Caco-2 (cell line): ENCODE results near the gene HHAT. TPM values are rescaled to one million over a fixed set of nuclear protein-coding genes. Genes with fewer than 3 reads are reported as not detected.

Experiments
- BruUV-seq: library from RNA; stranded (reverse); fragments of 400-500 nt; replicated peaks from 2 replicates; lab custom pipeline; 2021; lab: Mats Ljungman, UMichigan
- CTCF ChIA-PET: fragments of 300-600 bp; sonication (Branson Sonifier 250); formaldehyde crosslinking; loops from one replicate; lab custom pipeline; 2022; ENCODE audit warnings: antibody characterized with exemption; lab: Charles Lee
- POLR2A ChIA-PET: fragments of 300-600 bp; sonication (Branson Sonifier 250); formaldehyde crosslinking; loops from one replicate; lab custom pipeline; 2022; ENCODE audit warnings: antibody characterized with exemption; lab: Charles Lee
- DNase-seq, 2 experiments: peaks; one replicate each; pipeline versions ENCODE4 v3.0.0 to v3.0.0-alpha.2; 2020 to 2022
- H3K27me3 ChIP-seq: replicated peaks from 2 replicates; pipeline ENCODE4 v1.6.0; 2011; ENCODE audit warnings: low read length; ENCODE audit not compliant: control insufficient read depth, insufficient read depth
- H3K36me3 ChIP-seq: 2 replicates; pipeline ENCODE4 v1.5.1; 2011; ENCODE audit warnings: low read length; ENCODE audit not compliant: control insufficient read depth, insufficient read depth
- H3K4me1 ChIP-seq: fragments of 250-450 bp; sonication (Bioruptor Pico); 2 replicates; pipeline ENCODE4 v1.5.1; 2020; ENCODE audit warnings: mild to moderate bottlenecking
- H3K4me3 ChIP-seq: 2 replicates; pipeline ENCODE4 v1.5.1; 2011; ENCODE audit warnings: low read depth, mild to moderate bottlenecking, control low read depth, low read length
- H3K9me3 ChIP-seq: fragments of 250-450 bp; sonication (Bioruptor Pico); 2 replicates; pipeline ENCODE4 v1.5.1; 2020; ENCODE audit warnings: mild to moderate bottlenecking, moderate library complexity
- H3K27ac Mint-ChIP-seq: one replicate; pipeline ENCODE4 v1.8.0; 2022; ENCODE audit warnings: mixed read lengths; ENCODE audit not compliant: unreplicated experiment
- H3K27me3 Mint-ChIP-seq: one replicate; pipeline ENCODE4 v1.8.0; 2022; ENCODE audit warnings: mixed read lengths; ENCODE audit not compliant: insufficient read depth, unreplicated experiment
- H3K36me3 Mint-ChIP-seq: one replicate; pipeline ENCODE4 v1.8.0; 2022; ENCODE audit warnings: mild to moderate bottlenecking, mixed read lengths; ENCODE audit not compliant: insufficient read depth, unreplicated experiment
- H3K4me1 Mint-ChIP-seq: one replicate; pipeline ENCODE4 v1.8.0; 2022; ENCODE audit warnings: low read depth, mixed read lengths; ENCODE audit not compliant: unreplicated experiment
- H3K4me3 Mint-ChIP-seq: one replicate; pipeline ENCODE4 v1.8.0; 2022; ENCODE audit warnings: mild to moderate bottlenecking, moderate library complexity, mixed read lengths; ENCODE audit not compliant: unreplicated experiment
- H3K9me3 Mint-ChIP-seq: one replicate; pipeline ENCODE4 v1.8.0; 2022; ENCODE audit warnings: mixed read lengths; ENCODE audit not compliant: unreplicated experiment
- CTCF ChIP-seq, 2 experiments: fragments of 200-600 bp in 1 of 2; IDR thresholded peaks; 1 replicate in 1 of 2; 2 replicates in 1 of 2; pipeline versions ENCODE4 v1.5.1 to v1.8.0; 2011 to 2022; ENCODE audit warnings: antibody characterized with exemption in 1 of 2, control low read depth in 1 of 2, inconsistent platforms in 1 of 2, low read depth in 1 of 2, low read length in 1 of 2, mild to moderate bottlenecking in 1 of 2, moderate library complexity in 1 of 2; ENCODE audit not compliant: insufficient read depth in 1 of 2, severe bottlenecking in 1 of 2, unreplicated experiment in 1 of 2
- intact Hi-C: fragments of 100-400 bp; cut with micrococcal nuclease; formaldehyde crosslinking; loops from one replicate; pipeline ENCODE4 v1.10.0; 2022; ENCODE audit not compliant: unreplicated experiment
- total RNA-seq: library from RNA; stranded (reverse); gene quantifications from 2 replicates; pipeline ENCODE4 v1.2.3, GENCODE V29; 2022

The HHAT gene
- total RNA-seq, 1 experiment from 2014 or later = 3.9 TPM

GRCh38 chr1:210635108-210635507, 306.4 kb downstream of the HHAT start:
- H3K4me3 ChIP-seq = no peak overlapping the region
- no peaks in the 10 kb centered on the region for H3K36me3 ChIP-seq
- Mint-ChIP-seq H3K4me1 (no peaks in the 10 kb centered on the region), H3K27me3 (peaks cover 16% of the 10 kb centered on the region), H3K27ac (no peak overlapping the region), H3K9me3 (no peaks in the 10 kb centered on the region), H3K4me3 (no peak overlapping the region), H3K36me3 (no peaks in the 10 kb centered on the region)
- H3K4me1 ChIP-seq = no peaks in the 10 kb centered on the region
- intact Hi-C loops = no loop called here
- ChIA-PET CTCF (no interaction called here), POLR2A (no interaction called here)
- BruUV-seq = no TSS peak
- H3K27me3 ChIP-seq = no peaks in the 10 kb centered on the region
- no peak for TF ChIP-seq CTCF (IDR thresholded peaks at IDR 0.05; ENCODE audit: insufficient read depth in 1 of 2, low read depth in 1 of 2, low read length in 1 of 2, severe bottlenecking in 1 of 2, unreplicated experiment in 1 of 2)
- DNase-seq = no peak
- H3K9me3 ChIP-seq = no peaks in the 10 kb centered on the region

GRCh38 chr1:210641582-210641981, 312.9 kb downstream of the HHAT start:
- H3K36me3 Mint-ChIP-seq = no peaks in the 10 kb centered on the region
- no peaks in the 10 kb centered on the region for H3K27me3 ChIP-seq
- H3K27me3 Mint-ChIP-seq = peaks cover 9% of the 10 kb centered on the region
- H3K4me1 Mint-ChIP-seq = no peaks in the 10 kb centered on the region
- DNase-seq = no peak
- H3K27ac Mint-ChIP-seq = no peak overlapping the region
- H3K9me3 Mint-ChIP-seq = no peaks in the 10 kb centered on the region
- CTCF ChIA-PET = no interaction called here
- H3K4me3 Mint-ChIP-seq = no peak overlapping the region
- H3K36me3 ChIP-seq = no peaks in the 10 kb centered on the region
- POLR2A ChIA-PET = no interaction called here
- TF ChIP-seq CTCF (IDR thresholded peaks at IDR 0.05; ENCODE audit: insufficient read depth in 1 of 2, low read depth in 1 of 2, low read length in 1 of 2, severe bottlenecking in 1 of 2, unreplicated experiment in 1 of 2) = no peak
- BruUV-seq = no TSS peak
- intact Hi-C loops = no loop called here
- H3K4me1 ChIP-seq = no peaks in the 10 kb centered on the region
- no peak overlapping the region for H3K4me3 ChIP-seq
- no peaks in the 10 kb centered on the region for H3K9me3 ChIP-seq

GRCh38 chr1:210645582-210646257, 317.0 kb downstream of the HHAT start:
- no peak for DNase-seq
- Mint-ChIP-seq H3K27ac (no peak overlapping the region), H3K4me3 (no peak overlapping the region), H3K9me3 (no peaks in the 10 kb centered on the region), H3K36me3 (no peaks in the 10 kb centered on the region), H3K27me3 (no peaks in the 10 kb centered on the region), H3K4me1 (no peaks in the 10 kb centered on the region)
- ChIA-PET POLR2A (no interaction called here), CTCF (no interaction called here)
- no peak overlapping the region for H3K4me3 ChIP-seq
- H3K4me1 ChIP-seq = no peaks in the 10 kb centered on the region
- intact Hi-C loops = no loop called here
- no peaks in the 10 kb centered on the region for H3K9me3 ChIP-seq
- H3K36me3 ChIP-seq = no peaks in the 10 kb centered on the region
- no TSS peak for BruUV-seq
- TF ChIP-seq CTCF (IDR thresholded peaks at IDR 0.05; ENCODE audit: insufficient read depth in 1 of 2, low read depth in 1 of 2, low read length in 1 of 2, severe bottlenecking in 1 of 2, unreplicated experiment in 1 of 2) = no peak
- H3K27me3 ChIP-seq = no peaks in the 10 kb centered on the region
